ENCODE results near the gene TARBP2. TPM values are rescaled to one million over a fixed set of nuclear protein-coding genes. Genes with fewer than 3 reads are reported as not detected.
"Not testable (repeated sequence)": the region's sequence is repeated elsewhere in the genome, so short reads cannot be mapped to it uniquely, and the experiment has no call there.

TARBP2 gene
- total and polyA plus RNA-seq, 12 donors, result 7.0 to 21.2 (median 11.1) TPM

DNA sequence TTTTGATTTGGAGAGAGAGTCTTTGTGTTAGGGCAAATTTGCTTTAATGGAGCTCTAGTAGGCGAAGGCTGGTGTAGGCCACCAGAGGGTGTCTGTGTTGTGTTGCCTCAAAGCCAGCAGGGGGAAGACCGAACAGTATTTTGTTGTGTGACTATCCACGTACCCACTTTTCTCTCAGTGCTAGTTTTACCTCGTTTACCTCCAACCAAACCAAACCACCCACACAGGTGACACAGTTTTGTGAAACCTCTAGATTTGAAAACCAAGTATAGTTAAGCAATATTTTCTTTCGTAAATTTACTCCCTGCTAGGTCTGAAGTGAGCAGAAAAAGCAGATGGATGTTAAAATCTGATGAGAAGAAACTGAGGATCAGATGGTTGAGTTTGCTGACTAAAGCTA lies 42.5 kb downstream of the TARBP2 start:
- H3K36me3 ChIP-seq, result peaks cover 0 to 86% (median 47%) of the 10 kb centered on the region in 9 donors
- no peak overlapping the region for H3K4me3 ChIP-seq
- H3K9me3 ChIP-seq, result no peaks in the 10 kb centered on the region
- peak; percentile 78 to 93 (median 92) for ATAC-seq
- H3K27ac ChIP-seq, result peak overlapping the region in 7 of 10 donors; percentile 2 to 64 (median 49)
- WGBS, 2 donors, result 24% methylated on average over 5 of the region's 5 CpGs
- DNase-seq, result peak; percentile 18 to 63
- intact Hi-C loops (cut with DNase I), result loop anchor here in 9 of 10 donors (1.0 to 10.0 kb wide), 11 partner anchors 51 to 204 kb away; partner anchors contain the start of genes ATP5MC2 (in 8 of the 9) and ATF7 (in 3 of the 9)
- peaks cover 0 to 23% (median 16%) of the 10 kb centered on the region in 9 donors for H3K4me1 ChIP-seq
- no peaks in the 10 kb centered on the region for H3K27me3 ChIP-seq
- TF ChIP-seq, protein P1, sequence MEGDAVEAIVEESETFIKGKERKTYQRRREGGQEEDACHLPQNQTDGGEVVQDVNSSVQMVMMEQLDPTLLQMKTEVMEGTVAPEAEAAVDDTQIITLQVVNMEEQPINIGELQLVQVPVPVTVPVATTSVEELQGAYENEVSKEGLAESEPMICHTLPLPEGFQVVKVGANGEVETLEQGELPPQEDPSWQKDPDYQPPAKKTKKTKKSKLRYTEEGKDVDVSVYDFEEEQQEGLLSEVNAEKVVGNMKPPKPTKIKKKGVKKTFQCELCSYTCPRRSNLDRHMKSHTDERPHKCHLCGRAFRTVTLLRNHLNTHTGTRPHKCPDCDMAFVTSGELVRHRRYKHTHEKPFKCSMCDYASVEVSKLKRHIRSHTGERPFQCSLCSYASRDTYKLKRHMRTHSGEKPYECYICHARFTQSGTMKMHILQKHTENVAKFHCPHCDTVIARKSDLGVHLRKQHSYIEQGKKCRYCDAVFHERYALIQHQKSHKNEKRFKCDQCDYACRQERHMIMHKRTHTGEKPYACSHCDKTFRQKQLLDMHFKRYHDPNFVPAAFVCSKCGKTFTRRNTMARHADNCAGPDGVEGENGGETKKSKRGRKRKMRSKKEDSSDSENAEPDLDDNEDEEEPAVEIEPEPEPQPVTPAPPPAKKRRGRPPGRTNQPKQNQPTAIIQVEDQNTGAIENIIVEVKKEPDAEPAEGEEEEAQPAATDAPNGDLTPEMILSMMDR (IDR thresholded peaks at IDR 0.05), result peak; percentile 69 to 94 (median 84)

DNA sequence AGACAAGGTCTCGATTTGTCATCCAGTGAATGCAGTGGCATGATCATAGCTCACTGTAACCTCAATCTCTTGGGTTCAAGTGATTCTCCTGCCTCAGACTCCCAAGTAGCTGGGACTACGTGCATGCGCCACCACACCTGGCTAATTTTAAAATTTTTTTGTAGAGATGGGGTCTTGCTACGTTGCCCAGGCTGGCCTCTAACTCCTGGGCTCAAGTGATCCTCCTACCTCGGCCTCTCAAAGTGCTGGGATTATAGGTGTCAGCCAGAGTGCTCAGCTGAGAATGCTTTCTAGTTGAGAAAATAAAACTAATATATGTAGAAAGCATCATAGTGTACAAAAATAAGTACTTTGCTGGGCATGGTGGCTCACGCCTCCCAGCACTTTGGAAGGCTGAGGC lies 47.3 kb downstream of the TARBP2 start:
- Histone ChIP-seq H3K4me1 (peaks cover 0 to 18% (median 8%) of the 10 kb centered on the region in 9 donors), H3K36me3 (peaks cover 0 to 85% (median 26%) of the 10 kb centered on the region in 9 donors)
- intact Hi-C loops (cut with DNase I), result loop anchor here in 5 of 10 donors (10.0 kb wide), 3 partner anchors 46 to 196 kb away; partner anchors contain the start of gene ATF7 (in 3 of the 5)
- H3K27me3 ChIP-seq, H3K27ac ChIP-seq, DNase-seq, H3K4me3 ChIP-seq, ATAC-seq, H3K9me3 ChIP-seq: not testable (repeated sequence)
- WGBS, 2 donors, result 96 to 98% methylated on average over 6 of the region's 6 CpGs

DNA sequence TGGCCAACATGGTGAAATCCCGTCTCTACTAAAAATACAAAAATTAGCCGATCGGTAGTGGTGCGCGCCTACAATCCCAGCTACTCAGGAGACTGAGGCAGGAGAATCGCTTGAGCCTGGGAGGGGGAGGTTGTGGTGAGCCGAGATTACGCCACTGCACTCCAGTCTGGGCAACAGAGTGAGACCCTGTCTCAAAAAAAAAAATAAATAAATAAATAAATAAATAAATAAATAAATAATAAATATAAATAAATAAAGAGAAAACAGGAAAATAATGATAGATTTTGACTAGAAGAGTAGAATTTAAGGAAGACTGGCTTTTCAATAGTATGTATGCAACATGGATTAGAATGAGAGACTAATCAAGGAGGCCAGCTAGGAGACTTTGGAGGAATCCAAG lies 49.0 kb downstream of the TARBP2 start:
- H3K36me3 ChIP-seq, result peaks cover 0 to 80% (median 25%) of the 10 kb centered on the region in 9 donors
- not testable (repeated sequence) for H3K27ac ChIP-seq, ATAC-seq, H3K27me3 ChIP-seq, H3K4me3 ChIP-seq, DNase-seq, H3K4me1 ChIP-seq, H3K9me3 ChIP-seq
- intact Hi-C loops (cut with DNase I), result loop anchor here in 1 of 10 donors (5.0 kb wide), 1 partner anchor 122 kb away; no protein-coding TSS in a partner anchor
- WGBS, 2 donors, result 97 to 98% methylated on average over 8 of the region's 8 CpGs

DNA sequence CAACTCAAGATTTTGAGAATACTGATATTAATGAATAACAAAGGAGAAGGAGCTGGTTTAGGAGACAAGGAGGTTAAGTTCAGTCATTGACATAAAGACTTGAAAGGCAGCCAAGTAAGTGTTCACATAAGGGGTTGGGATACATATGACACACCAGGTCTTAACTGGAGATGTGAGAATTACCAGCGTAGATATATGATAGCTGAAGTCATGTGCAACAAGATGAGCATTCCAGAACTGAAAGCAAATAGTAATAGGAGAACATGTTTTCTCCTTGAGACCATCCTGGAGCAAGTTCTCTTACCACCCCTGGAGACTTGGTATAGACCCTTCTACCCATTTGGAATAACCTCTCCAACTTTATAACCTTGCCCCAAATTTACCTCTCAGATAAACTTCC lies 49.5 kb downstream of the TARBP2 start:
- Histone ChIP-seq H3K4me1 (no peaks in the 10 kb centered on the region), H3K4me3 (no peak overlapping the region), H3K9me3 (no peaks in the 10 kb centered on the region), H3K27me3 (no peaks in the 10 kb centered on the region), H3K36me3 (peaks cover 0 to 78% (median 25%) of the 10 kb centered on the region in 9 donors), H3K27ac (no peak overlapping the region)
- intact Hi-C loops (cut with DNase I), result loop anchor here in 1 of 10 donors (5.0 kb wide), 1 partner anchor 122 kb away; no protein-coding TSS in a partner anchor
- TF ChIP-seq, protein P1 (IDR thresholded peaks at IDR 0.05), result no peak
- 43 to 73% methylated on average over 1 of the region's 1 CpG for WGBS, 2 donors
- DNase-seq (no peak), ATAC-seq (no peak)

DNA sequence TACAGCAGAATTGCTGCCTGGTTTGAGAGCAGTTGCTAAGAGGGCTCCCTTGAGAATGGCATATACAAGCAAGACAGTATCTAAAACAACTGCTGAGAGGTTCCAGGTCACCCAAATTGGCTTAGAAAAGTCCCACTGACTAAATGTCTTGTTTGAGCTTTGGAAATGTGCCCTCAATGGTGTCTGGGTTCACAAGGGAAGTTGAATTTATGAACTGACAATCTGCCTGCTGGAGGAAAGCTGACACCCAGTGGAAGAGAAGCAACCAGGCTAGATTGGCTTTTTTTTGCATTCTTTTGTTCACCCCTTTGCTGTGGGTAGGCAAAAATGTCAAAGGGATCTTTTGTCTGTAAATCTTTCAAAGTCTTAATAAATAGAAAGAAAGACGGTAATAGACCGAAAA lies 50.8 kb downstream of the TARBP2 start:
- 94 to 98% methylated on average over 2 of the region's 2 CpGs for WGBS, 2 donors
- TF ChIP-seq, protein P1 (IDR thresholded peaks at IDR 0.05), result no peak
- H3K27me3 ChIP-seq, result no peaks in the 10 kb centered on the region
- no peaks in the 10 kb centered on the region for H3K4me1 ChIP-seq
- no peak overlapping the region for H3K27ac ChIP-seq
- no peaks in the 10 kb centered on the region for H3K9me3 ChIP-seq
- intact Hi-C loops (cut with DNase I), result loop anchor here in 1 of 10 donors (5.0 kb wide), 1 partner anchor 120 kb away; no protein-coding TSS in a partner anchor
- H3K4me3 ChIP-seq, result no peak overlapping the region
- H3K36me3 ChIP-seq, result peaks cover 0 to 68% (median 25%) of the 10 kb centered on the region in 9 donors
- ATAC-seq (peak in 3 of 8 donors; percentile 17 to 58 (median 37)), DNase-seq (no peak)

Data from heart right ventricle (tissue), 16 donors.